Adrenal gland (tissue), 12 donors: ENCODE data around the gene SAMHD1. TPM values are rescaled to one million over a fixed set of nuclear protein-coding genes. Genes with fewer than 3 reads are reported as not detected.
"Not testable (repeated sequence)": the region's sequence is repeated elsewhere in the genome, so short reads cannot be mapped to it uniquely, and the experiment has no call there.

Source experiments
- DNase-seq, 7 donors: peaks; one replicate each; pipeline ENCODE4 v3.0.0-alpha.2; 2019 to 2020
- H3K27ac ChIP-seq, 5 donors: fragments of 200-600 bp; sonication (generic) in 4 of 5; 1 replicate in 3 of 5; 2 replicates in 2 of 5; pipeline versions ENCODE4 v1.5.1 to v1.8.0; 2016 to 2020; ENCODE audit warnings: mild to moderate bottlenecking in 1 of 5
- H3K27me3 ChIP-seq: fragments of 200-600 bp; 2 replicates; pipeline ENCODE4 v1.8.0; 2021
- H3K36me3 ChIP-seq, 2 donors: fragments of 200-600 bp; replicated peaks in 1 of 2; 1 replicate in 1 of 2; 2 replicates in 1 of 2; pipeline versions ENCODE4 v1.5.1 to v1.8.0; 2018 to 2022
- H3K4me1 ChIP-seq, 2 donors: fragments of 200-600 bp; replicated peaks in 1 of 2; 1 replicate in 1 of 2; 2 replicates in 1 of 2; pipeline versions ENCODE4 v1.5.1 to v1.8.0; 2018 to 2021
- H3K4me3 ChIP-seq, 4 donors: fragments of 200-600 bp; sonication (generic) in 3 of 4; one replicate each; pipeline ENCODE4 v1.5.1; 2016 to 2018
- H3K9me3 ChIP-seq, 3 donors: fragments of 200-600 bp; sonication (generic) in 1 of 3; replicated peaks in 1 of 3; 1 replicate in 2 of 3; 2 replicates in 1 of 3; pipeline versions ENCODE4 v1.5.1 to v1.8.0; 2016 to 2021
- POLR2A ChIP-seq, 2 donors: fragments of 450-650 bp; IDR thresholded peaks; one replicate each; pipeline ENCODE4 v1.6.1; 2017; ENCODE audit warnings: antibody characterized with exemption in 2 of 2, mild to moderate bottlenecking in 2 of 2, moderate library complexity in 1 of 2
- WGBS, 4 donors: extraction: QIAGEN DNeasy Blood & Tissue Kit in 2 of 4; methylation state at CpG; one replicate each; pipeline versions ENCODE4 v1.1.5 to v1.1.7; 2013 to 2017; 5-methylcytosine and 5-hydroxymethylcytosine counted together
- intact Hi-C, 2 donors: fragments of 100-400 bp; cut with DNase I; formaldehyde crosslinking; loops; one replicate each; pipeline versions ENCODE4 v1.14.1 to v1.15.0; 2022 to 2023
- polyA plus RNA-seq, 3 donors: library from polyadenylated mRNA; stranded (reverse); fragments of 200-250 nt in 2 of 3; fragments of 350-450 nt in 1 of 3; fragmentation: Illumina TruSeq in 1 of 3; extraction: RNeasy Lipid Tissue Mini Kit (QIAGEN cat#74804) in 1 of 3; gene quantifications; one replicate each; pipeline ENCODE4 v1.2.3, GENCODE V29; 2013 to 2014
- total RNA-seq, 9 donors: library from RNA; depleted of rRNA in 4 of 9; stranded (reverse); fragments of >200 nt in 4 of 9; fragments of 120-200 nt in 1 of 9; fragmentation: NEBNext Ultra II Directional in 1 of 9; extraction: Animal tissue kit (Norgen Biotek cat#: 25700) in 1 of 9; gene quantifications; one replicate each; pipeline versions ENCODE4 v1.1.0 to v1.2.4, GENCODE V29; 2013 to 2023
- TF ChIP-seq, protein P1 (sequence below), 6 experiments: fragments of 450-650 bp in 4 of 6; fragments of 200-600 bp in 2 of 6; sonication (generic) in 1 of 6; IDR thresholded peaks; 1 replicate in 5 of 6; 2 replicates in 1 of 6; pipeline versions ENCODE4 v1.5.1 to v1.8.0; 2016 to 2021; ENCODE audit warnings: antibody characterized with exemption in 6 of 6, mild to moderate bottlenecking in 2 of 6, moderate library complexity in 1 of 6
- donor health status: healthy with polysubstance abuse.
- donor health status: Bipolar disorder and iron deficiency.
- donor health status: DM: yes; HTN: yes; CAD: no.
- donor health status: DM: no; HTN: no; CAD: no.
- donor health status: DM: no; HTN: no; CAD: no.
- donor health status: DM: yes; HTN: yes; CAD: no.

Gene SAMHD1
- total and polyA plus RNA-seq, 12 donors: 27.1 to 232 (median 92.1) TPM

DNA sequence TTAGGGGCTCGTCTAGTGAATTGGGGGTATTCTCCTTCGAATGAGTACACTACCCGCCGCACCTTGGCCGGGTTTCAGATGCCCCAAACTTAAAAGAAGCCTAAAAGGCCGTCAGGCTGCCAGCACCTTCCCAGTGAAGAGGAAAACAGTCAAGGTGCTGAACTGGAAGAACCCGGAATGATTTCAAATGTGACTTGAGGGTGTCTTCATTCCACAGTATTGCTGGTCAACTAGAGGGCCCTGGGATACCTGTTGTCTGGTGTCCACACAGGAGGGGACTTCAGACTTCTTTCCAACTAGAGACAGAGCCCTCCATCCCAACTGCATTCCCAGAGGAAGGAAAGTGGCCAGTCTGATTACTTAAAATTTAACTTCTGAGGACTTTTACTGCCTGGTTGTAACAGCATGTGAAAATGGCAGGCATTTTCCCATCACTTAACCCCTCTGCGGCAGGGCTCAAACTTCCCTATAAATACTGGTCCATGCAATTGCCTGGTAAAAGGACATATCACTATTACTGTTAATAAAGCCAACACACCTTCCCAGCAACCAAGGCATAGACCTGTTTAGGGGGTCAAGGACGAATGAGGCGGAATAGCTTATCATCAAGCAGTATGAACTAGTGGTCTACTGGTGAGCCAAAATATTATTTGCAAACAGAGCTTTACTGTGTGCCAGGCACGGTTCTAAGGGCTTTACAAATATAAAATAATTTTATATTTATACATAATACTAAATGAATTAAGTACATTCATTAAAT lies 651 bp upstream of the SAMHD1 start:
- Histone ChIP-seq H3K4me1 (peaks cover 20 to 45% of the 10 kb centered on the region in 2 donors), H3K27ac (peak overlapping the region in 4 of 5 donors; percentile 65 to 89 (median 80)), H3K4me3 (peak overlapping the region in 2 of 4 donors; percentile 21 to 89), H3K9me3 (no peaks in the 10 kb centered on the region), H3K27me3 (no peaks in the 10 kb centered on the region), H3K36me3 (no peaks in the 10 kb centered on the region)
- TF ChIP-seq, protein P1, sequence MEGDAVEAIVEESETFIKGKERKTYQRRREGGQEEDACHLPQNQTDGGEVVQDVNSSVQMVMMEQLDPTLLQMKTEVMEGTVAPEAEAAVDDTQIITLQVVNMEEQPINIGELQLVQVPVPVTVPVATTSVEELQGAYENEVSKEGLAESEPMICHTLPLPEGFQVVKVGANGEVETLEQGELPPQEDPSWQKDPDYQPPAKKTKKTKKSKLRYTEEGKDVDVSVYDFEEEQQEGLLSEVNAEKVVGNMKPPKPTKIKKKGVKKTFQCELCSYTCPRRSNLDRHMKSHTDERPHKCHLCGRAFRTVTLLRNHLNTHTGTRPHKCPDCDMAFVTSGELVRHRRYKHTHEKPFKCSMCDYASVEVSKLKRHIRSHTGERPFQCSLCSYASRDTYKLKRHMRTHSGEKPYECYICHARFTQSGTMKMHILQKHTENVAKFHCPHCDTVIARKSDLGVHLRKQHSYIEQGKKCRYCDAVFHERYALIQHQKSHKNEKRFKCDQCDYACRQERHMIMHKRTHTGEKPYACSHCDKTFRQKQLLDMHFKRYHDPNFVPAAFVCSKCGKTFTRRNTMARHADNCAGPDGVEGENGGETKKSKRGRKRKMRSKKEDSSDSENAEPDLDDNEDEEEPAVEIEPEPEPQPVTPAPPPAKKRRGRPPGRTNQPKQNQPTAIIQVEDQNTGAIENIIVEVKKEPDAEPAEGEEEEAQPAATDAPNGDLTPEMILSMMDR (IDR thresholded peaks at IDR 0.05): no peak
- no peak for TF ChIP-seq POLR2A (IDR thresholded peaks at IDR 0.05)
- 21 to 36% (median 24%) methylated on average over 7 to 11 of the region's 11 CpGs for WGBS, 4 donors
- no peak for DNase-seq
- intact Hi-C loops: loop anchor here in 1 of 2 donors (5.0 kb wide), 1 partner anchor 225 kb away; the partner anchor contains the start of genes MROH8 and RPN2

DNA sequence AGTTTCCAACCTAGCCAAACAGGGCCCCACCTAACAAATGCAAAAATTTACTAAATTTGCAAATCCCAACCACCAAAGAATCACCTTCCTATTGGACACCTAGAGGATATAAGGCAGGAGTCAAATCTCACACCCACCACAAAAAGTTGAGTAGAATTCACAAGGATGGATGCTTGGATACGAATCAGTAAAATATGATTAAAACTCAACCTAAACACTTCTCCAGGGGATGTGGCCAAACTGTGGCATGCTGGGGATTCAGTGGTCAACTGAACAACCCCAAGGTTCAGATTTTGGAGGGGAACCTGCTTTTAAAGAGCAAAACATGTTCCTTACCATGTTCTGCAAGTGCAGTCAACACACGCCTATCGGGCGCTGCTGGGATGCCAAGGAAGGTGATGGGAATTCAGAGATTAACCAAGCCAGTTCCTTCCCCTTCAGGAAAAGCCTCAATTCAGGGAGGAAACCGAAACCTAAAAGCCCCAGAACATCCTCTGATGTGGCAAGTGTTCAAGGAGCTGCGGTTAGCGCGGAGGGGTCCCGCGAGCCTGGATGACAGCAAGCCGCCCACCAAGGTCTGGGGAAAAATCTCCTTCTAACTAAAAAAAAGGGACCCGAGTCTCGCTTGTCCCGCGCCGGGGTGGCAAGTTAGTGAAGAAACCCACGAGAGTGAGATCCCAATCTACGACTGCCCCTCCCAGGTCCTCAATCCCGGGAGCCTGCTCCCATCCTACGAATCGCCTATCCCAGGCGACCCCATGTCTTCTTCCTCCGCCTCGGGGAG lies 902 bp downstream of the SAMHD1 start:
- no peaks in the 10 kb centered on the region for H3K27me3 ChIP-seq
- H3K4me1 ChIP-seq: peaks cover 16 to 53% of the 10 kb centered on the region in 2 donors
- H3K4me3 ChIP-seq: peak overlapping the region; percentile 54 to 100 (median 90)
- TF ChIP-seq POLR2A (IDR thresholded peaks at IDR 0.05): no peak
- TF ChIP-seq, protein P1 (IDR thresholded peaks at IDR 0.05): peak in 2 of 6 experiments; percentile 20 to 29
- H3K36me3 ChIP-seq: peaks cover 0 to 11% of the 10 kb centered on the region in 2 donors
- no peaks in the 10 kb centered on the region for H3K9me3 ChIP-seq
- H3K27ac ChIP-seq: peak overlapping the region; percentile 58 to 89 (median 82)
- intact Hi-C loops: loop anchor here in 1 of 2 donors (5.0 kb wide), 1 partner anchor 227 kb away; the partner anchor contains the start of genes MROH8 and RPN2
- peak in 3 of 7 donors; percentile 30 to 45 (median 34) for DNase-seq
- WGBS, 4 donors: 2 to 3% (median 2%) methylated on average over 14 to 24 of the region's 24 CpGs

DNA sequence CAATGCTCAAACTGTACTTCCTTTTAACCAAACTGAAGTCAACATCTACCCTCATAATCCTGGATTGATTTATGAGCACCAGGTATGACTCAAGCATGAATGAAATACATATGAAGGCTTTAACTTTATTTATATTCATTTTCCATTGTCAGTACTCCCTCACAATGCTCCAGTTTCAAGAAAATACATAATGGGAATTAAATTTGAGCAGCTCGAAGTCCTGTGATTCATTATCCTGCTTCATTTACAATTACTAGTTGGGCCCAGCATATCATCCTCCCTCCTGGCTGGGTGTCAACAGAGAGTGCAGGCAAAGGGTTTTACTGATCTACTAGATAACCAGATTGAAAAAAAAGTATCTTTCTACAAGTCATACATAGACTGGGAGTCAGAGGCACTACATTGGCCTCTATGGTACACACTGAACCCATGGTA lies 10.1 kb downstream of the SAMHD1 start:
- TF ChIP-seq, protein P1 (IDR thresholded peaks at IDR 0.05): no peak
- no peak for TF ChIP-seq POLR2A (IDR thresholded peaks at IDR 0.05)
- H3K27me3 ChIP-seq: no peaks in the 10 kb centered on the region
- H3K27ac ChIP-seq: peak overlapping the region in 4 of 5 donors; percentile 6 to 72 (median 40)
- intact Hi-C loops: no loop called here
- no peaks in the 10 kb centered on the region for H3K9me3 ChIP-seq
- no peak overlapping the region for H3K4me3 ChIP-seq
- WGBS, 4 donors: 23 to 37% (median 26%) methylated on average over 1 of the region's 1 CpG
- peaks cover 0 to 32% of the 10 kb centered on the region in 2 donors for H3K36me3 ChIP-seq
- peak in 5 of 7 donors; percentile 26 to 66 (median 32) for DNase-seq
- H3K4me1 ChIP-seq: peaks cover 57 to 90% of the 10 kb centered on the region in 2 donors

DNA sequence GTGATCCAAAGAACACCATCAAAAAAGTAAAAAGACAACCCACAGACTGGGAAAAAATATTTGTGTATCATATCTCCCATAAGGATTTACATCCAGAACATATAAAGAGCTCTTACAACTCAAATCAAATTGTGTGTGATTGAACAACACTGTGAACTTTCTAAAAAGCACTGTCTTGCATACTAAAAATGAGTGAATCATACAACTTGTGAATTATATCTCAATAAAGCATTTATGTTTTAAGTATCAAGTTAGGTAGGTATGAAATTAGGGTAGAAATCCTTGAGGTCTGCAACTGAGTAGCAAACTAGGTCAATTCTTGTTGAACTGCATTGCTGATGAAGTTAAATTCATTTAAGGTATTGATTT lies 14.1 kb downstream of the SAMHD1 start:
- Histone ChIP-seq H3K27me3 (no peaks in the 10 kb centered on the region), H3K27ac (peak overlapping the region; percentile 33 to 72 (median 55)), H3K36me3 (peaks cover 0 to 32% of the 10 kb centered on the region in 2 donors), H3K4me3 (no peak overlapping the region), H3K4me1 (peaks cover 51 to 81% of the 10 kb centered on the region in 2 donors), H3K9me3 (no peaks in the 10 kb centered on the region)
- intact Hi-C loops: no loop called here
- DNase-seq: no peak
- no peak for TF ChIP-seq POLR2A (IDR thresholded peaks at IDR 0.05)
- TF ChIP-seq, protein P1 (IDR thresholded peaks at IDR 0.05): no peak

DNA sequence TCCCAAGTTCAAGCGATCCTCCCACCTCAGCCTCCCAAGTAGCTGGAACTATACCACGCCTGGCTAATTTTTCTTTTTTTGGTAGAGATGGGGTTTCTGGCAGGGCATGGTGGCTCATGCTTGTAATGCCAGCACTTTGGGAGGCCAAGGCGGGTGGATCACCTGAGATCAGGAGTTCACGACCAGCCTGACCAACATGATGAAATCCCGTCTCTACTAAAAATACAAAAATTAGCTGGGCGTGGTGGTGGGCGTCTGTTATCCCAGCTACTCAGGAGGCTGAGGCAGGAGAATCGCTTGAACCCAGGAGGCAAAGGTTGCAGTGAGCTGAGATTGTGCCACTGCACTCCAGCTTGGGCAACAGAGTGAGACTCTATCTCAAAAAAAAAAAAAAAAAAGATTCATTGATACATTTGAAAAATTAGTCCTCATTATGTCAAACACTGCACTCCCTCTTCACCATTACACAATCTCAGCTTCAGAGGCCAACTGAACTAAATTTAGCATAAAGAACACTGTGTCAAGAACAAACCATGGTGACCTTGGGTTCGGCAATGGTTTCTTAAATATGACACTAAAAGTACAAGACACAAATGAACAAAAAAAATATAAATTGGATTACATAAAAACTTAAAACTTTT lies 14.6 kb downstream of the SAMHD1 start:
- H3K27me3 ChIP-seq, intact Hi-C loops, H3K9me3 ChIP-seq: not testable (repeated sequence)
- Histone ChIP-seq H3K4me3 (peak overlapping the region in 1 of 4 donors; percentile 12), H3K27ac (peak overlapping the region; percentile 33 to 77 (median 55)), H3K4me1 (peaks cover 49 to 77% of the 10 kb centered on the region in 2 donors), H3K36me3 (peaks cover 0 to 32% of the 10 kb centered on the region in 2 donors)
- 45 to 56% (median 52%) methylated on average over 8 to 9 of the region's 9 CpGs for WGBS, 4 donors
- peak in 6 of 7 donors; percentile 15 to 69 (median 44) for DNase-seq
